Adrenal gland (tissue), 5 donors: ENCODE measurements around the gene DIP2C.

ENCODE experiments used
- POLR2A ChIP-seq, 2 donors: fragments of 450-650 bp; IDR thresholded peaks; one replicate each; pipeline ENCODE4 v1.6.1; 2017; ENCODE audit warnings: antibody characterized with exemption in 2 of 2, mild to moderate bottlenecking in 2 of 2, moderate library complexity in 1 of 2
- TF ChIP-seq, protein P1 (sequence below), 6 experiments: fragments of 450-650 bp in 4 of 6; fragments of 200-600 bp in 2 of 6; sonication (generic) in 1 of 6; IDR thresholded peaks; 1 replicate in 5 of 6; 2 replicates in 1 of 6; pipeline versions ENCODE4 v1.5.1 to v1.8.0; 2016 to 2021; ENCODE audit warnings: antibody characterized with exemption in 6 of 6, mild to moderate bottlenecking in 2 of 6, moderate library complexity in 1 of 6
- donor health status: DM: no; HTN: no; CAD: no.

DNA sequence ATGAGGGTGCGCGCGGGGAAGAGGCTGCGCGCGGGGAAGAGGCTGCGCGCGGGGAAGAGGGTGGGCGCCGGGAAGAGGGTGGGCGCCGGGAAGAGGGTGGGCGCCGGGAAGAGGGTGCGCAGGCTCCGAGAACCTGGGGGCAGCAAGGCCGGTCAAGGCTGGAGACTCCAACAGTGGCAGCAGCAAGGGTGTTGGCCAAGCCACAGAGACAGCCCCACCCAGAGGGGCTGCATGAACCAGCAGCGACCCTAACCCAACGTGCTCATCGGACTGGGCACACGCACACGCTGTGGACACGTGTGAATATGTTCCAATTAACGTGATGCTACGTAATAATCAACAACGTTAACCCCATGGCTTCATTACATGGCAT, 48.8 kb downstream of the DIP2C start:
- TF ChIP-seq, protein P1, sequence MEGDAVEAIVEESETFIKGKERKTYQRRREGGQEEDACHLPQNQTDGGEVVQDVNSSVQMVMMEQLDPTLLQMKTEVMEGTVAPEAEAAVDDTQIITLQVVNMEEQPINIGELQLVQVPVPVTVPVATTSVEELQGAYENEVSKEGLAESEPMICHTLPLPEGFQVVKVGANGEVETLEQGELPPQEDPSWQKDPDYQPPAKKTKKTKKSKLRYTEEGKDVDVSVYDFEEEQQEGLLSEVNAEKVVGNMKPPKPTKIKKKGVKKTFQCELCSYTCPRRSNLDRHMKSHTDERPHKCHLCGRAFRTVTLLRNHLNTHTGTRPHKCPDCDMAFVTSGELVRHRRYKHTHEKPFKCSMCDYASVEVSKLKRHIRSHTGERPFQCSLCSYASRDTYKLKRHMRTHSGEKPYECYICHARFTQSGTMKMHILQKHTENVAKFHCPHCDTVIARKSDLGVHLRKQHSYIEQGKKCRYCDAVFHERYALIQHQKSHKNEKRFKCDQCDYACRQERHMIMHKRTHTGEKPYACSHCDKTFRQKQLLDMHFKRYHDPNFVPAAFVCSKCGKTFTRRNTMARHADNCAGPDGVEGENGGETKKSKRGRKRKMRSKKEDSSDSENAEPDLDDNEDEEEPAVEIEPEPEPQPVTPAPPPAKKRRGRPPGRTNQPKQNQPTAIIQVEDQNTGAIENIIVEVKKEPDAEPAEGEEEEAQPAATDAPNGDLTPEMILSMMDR (IDR thresholded peaks at IDR 0.05), result no peak
- TF ChIP-seq POLR2A (IDR thresholded peaks at IDR 0.05), result no peak
